Uterus (tissue), 4 donors: ENCODE measurements around the gene SCFD2. TPM values are rescaled to one million over a fixed set of nuclear protein-coding genes. Genes with fewer than 3 reads are reported as not detected.
"Not testable (repeated sequence)": the region's sequence is repeated elsewhere in the genome, so short reads cannot be mapped to it uniquely, and the experiment has no call there.

Experiments used
- DNase-seq, 2 donors: peaks; one replicate each; pipeline ENCODE4 v3.0.0-alpha.2; 2019 to 2020
- H3K27ac ChIP-seq, 2 donors: fragments of 200-600 bp; sonication (generic); 1 replicate in 1 of 2; 2 replicates in 1 of 2; pipeline ENCODE4 v1.5.1; 2016 to 2018
- H3K27me3 ChIP-seq, 2 donors: fragments of 200-600 bp; sonication (generic); one replicate each; pipeline ENCODE4 v1.5.1; 2018 to 2019; ENCODE audit warnings: control low read depth in 1 of 2
- H3K36me3 ChIP-seq, 2 donors: fragments of 200-600 bp; sonication (generic); one replicate each; pipeline ENCODE4 v1.5.1; 2019; ENCODE audit warnings: control low read depth in 1 of 2
- H3K4me1 ChIP-seq, 2 donors: fragments of 200-600 bp; sonication (generic); one replicate each; pipeline ENCODE4 v1.5.1; 2018 to 2019; ENCODE audit warnings: control low read depth in 1 of 2
- H3K4me3 ChIP-seq, 2 donors: fragments of 200-600 bp; sonication (generic); 1 replicate in 1 of 2; 2 replicates in 1 of 2; pipeline ENCODE4 v1.5.1; 2018 to 2019; ENCODE audit warnings: mild to moderate bottlenecking in 1 of 2
- H3K9me3 ChIP-seq, 2 donors: fragments of 200-600 bp; sonication (generic); one replicate each; pipeline ENCODE4 v1.5.1; 2019; ENCODE audit warnings: control low read depth in 1 of 2
- POLR2A ChIP-seq, 2 donors: fragments of 450-650 bp; IDR thresholded peaks; one replicate each; pipeline ENCODE4 v1.6.1; 2016; ENCODE audit warnings: antibody characterized with exemption in 2 of 2, mild to moderate bottlenecking in 1 of 2, moderate library complexity in 1 of 2
- intact Hi-C: fragments of 100-400 bp; cut with DNase I; formaldehyde crosslinking; loops from one replicate; pipeline ENCODE4 v1.15.1; 2023; ENCODE audit warnings: low total_unique reads
- total RNA-seq, 4 donors: library from RNA; depleted of rRNA in 3 of 4; stranded (reverse); fragments of >200 nt in 3 of 4; gene quantifications; one replicate each; pipeline versions ENCODE4 v1.1.0 to v1.2.4, GENCODE V29; 2014 to 2023
- TF ChIP-seq, protein P1 (sequence below), 4 experiments: fragments of 200-600 bp in 2 of 4; fragments of 450-650 bp in 2 of 4; sonication (generic) in 2 of 4; IDR thresholded peaks; one replicate each; pipeline ENCODE4 v1.5.1; 2016 to 2019; ENCODE audit warnings: antibody characterized with exemption in 4 of 4, mild to moderate bottlenecking in 2 of 4, moderate library complexity in 1 of 4
- donor health status: DM: yes; HTN: yes; CAD: no.

SCFD2 gene
- total RNA-seq, 4 donors from 2014 or later = 19.6 to 36.2 (median 24.5) TPM

DNA sequence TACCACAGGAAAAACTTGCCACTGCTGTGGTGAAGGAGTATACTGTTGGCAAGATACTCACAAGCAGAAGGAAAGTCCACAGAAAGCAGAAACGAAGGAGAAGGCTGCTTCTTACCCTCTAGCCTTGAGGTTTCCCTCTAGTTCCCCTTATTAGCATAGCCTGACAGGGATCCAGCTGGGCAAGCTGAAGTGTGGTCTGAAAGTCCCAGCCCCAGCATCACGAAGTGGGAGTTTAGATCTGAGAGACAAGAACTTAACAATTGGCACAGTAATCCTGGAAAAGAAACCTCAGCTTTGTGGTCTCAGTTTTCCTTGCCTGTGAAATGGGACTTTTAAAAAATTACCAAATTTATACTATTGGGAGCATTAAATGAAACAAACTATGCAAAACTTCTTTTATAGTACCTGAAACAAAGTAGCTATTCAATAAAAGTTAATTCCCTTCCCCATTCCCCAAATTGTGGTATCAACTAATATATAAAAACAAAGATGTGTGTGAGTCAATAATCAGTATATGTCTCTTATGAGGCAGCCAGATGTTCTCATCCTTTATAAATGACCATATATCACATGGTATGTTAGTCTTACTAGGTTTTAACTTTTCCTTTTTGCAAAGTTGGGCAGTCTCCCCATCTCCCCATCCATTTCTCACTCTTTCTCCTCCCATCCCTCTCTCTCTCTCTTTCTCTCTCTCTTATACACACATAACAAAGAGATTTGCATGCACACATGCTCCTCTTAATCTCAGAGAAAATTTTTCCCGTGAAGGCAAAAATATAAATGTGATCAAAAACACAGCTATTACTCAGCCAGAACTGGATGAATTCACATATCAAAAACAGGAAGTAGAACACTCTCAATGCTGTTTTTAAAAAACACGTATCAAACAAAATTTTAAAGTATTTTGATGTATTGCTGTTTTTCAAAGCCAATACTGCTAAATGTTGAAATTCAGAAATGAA lies 57.8 kb downstream of the SCFD2 start:
- TF ChIP-seq POLR2A (IDR thresholded peaks at IDR 0.05) = no peak
- TF ChIP-seq, protein P1, sequence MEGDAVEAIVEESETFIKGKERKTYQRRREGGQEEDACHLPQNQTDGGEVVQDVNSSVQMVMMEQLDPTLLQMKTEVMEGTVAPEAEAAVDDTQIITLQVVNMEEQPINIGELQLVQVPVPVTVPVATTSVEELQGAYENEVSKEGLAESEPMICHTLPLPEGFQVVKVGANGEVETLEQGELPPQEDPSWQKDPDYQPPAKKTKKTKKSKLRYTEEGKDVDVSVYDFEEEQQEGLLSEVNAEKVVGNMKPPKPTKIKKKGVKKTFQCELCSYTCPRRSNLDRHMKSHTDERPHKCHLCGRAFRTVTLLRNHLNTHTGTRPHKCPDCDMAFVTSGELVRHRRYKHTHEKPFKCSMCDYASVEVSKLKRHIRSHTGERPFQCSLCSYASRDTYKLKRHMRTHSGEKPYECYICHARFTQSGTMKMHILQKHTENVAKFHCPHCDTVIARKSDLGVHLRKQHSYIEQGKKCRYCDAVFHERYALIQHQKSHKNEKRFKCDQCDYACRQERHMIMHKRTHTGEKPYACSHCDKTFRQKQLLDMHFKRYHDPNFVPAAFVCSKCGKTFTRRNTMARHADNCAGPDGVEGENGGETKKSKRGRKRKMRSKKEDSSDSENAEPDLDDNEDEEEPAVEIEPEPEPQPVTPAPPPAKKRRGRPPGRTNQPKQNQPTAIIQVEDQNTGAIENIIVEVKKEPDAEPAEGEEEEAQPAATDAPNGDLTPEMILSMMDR (IDR thresholded peaks at IDR 0.05) = no peak
- intact Hi-C loops = no loop called here

DNA sequence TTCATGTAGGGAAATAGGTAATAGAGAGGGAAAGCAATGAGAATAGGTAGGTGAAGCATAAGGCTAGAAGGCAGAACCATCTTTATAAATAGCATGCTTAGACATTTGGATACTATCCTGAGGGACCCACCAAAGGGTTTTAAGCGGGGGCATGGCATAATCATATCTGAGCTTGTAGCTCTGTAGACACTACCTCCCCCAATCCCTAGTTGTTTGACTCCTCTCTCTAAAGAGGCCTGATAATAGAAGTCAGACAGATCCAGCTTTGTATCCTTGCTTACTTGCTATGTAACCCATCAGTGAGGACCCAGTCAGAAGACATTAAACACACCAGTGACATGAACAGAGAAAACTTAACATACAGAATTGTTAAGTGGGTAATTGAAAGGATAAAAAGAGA lies 58.7 kb downstream of the SCFD2 start:
- H3K36me3 ChIP-seq = no peaks in the 10 kb centered on the region
- H3K9me3 ChIP-seq = no peaks in the 10 kb centered on the region
- H3K4me3 ChIP-seq = no peak overlapping the region
- intact Hi-C loops = no loop called here
- H3K27me3 ChIP-seq = no peaks in the 10 kb centered on the region
- H3K4me1 ChIP-seq = no peaks in the 10 kb centered on the region
- H3K27ac ChIP-seq = no peak overlapping the region
- DNase-seq = no peak
- TF ChIP-seq, protein P1 (IDR thresholded peaks at IDR 0.05) = no peak
- no peak for TF ChIP-seq POLR2A (IDR thresholded peaks at IDR 0.05)

More for the DNA sequence above, 57.8 kb downstream of the SCFD2 start:
- Histone ChIP-seq H3K36me3 (no peaks in the 10 kb centered on the region), H3K27me3 (no peaks in the 10 kb centered on the region), H3K4me3 (no peak overlapping the region), H3K9me3 (no peaks in the 10 kb centered on the region), H3K4me1 (no peaks in the 10 kb centered on the region), H3K27ac (no peak overlapping the region)
- no peak for DNase-seq

DNA sequence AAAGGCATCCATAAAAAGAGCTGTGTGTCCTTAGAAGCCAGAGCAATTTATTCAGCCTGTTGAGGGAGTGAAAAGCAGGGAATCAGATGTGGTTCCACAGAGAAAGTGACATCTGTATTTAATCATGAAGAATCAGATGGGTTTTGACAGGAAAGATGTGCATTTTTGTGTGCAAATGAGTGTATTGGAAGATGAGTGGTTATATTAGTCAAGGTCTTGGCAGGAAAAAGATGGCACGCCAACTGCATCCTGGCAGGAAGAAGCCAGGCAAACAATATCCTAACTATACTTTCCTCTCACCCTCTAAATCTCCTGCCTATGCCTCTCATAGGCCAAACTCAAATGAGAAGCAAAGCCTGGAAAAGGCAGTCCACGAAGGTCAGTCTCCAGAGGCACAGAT lies 59.1 kb downstream of the SCFD2 start:
- intact Hi-C loops = no loop called here
- DNase-seq = no peak
- TF ChIP-seq, protein P1 (IDR thresholded peaks at IDR 0.05) = no peak
- TF ChIP-seq POLR2A (IDR thresholded peaks at IDR 0.05) = no peak
- H3K4me3 ChIP-seq = no peak overlapping the region
- no peaks in the 10 kb centered on the region for H3K27me3 ChIP-seq
- no peak overlapping the region for H3K27ac ChIP-seq
- H3K4me1 ChIP-seq = no peaks in the 10 kb centered on the region
- no peaks in the 10 kb centered on the region for H3K36me3 ChIP-seq
- H3K9me3 ChIP-seq = no peaks in the 10 kb centered on the region

DNA sequence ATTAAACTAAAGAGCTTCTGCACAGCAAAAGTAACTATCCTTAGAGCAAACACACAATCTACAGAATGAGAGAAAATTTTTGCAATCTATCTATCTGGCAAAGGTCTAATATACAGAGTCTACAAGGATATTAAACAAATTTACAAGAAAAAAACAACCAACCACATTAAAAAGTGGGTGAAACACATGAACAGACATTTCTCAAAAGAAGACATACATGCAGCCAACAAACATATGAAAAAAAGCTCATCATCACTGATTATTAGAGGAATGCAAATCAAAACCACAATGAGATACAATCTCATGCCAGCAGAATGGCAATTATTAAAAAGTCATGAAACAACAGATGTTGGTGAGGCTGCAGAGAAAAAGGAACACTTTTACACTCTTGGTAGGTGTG lies 73.7 kb downstream of the SCFD2 start:
- intact Hi-C loops, H3K36me3 ChIP-seq, H3K27ac ChIP-seq, DNase-seq, H3K4me1 ChIP-seq, H3K27me3 ChIP-seq, H3K4me3 ChIP-seq: not testable (repeated sequence)
- H3K9me3 ChIP-seq = peaks cover 0 to 35% of the 10 kb centered on the region in 2 donors

DNA sequence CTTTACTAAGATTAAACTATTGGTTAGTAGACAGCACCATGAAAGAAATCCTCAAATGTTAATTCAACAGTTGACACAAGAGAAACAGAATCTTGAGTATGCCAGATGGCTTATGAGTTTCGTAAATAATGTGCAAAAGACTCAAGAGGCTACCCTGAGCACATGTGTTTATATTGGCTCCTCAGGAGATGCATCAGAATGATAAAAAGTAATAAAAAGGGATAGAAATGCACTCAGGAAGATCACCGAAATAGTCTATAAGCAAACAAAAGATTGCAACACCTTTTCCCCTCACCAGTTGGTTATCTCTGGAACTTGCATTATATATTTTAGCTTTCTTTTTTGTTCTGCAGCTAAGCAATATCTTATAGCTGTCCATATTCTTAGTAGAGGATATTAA lies 84.4 kb downstream of the SCFD2 start:
- DNase-seq = no peak
- intact Hi-C loops = no loop called here
- Histone ChIP-seq H3K27me3 (no peaks in the 10 kb centered on the region), H3K9me3 (no peaks in the 10 kb centered on the region), H3K4me1 (no peaks in the 10 kb centered on the region), H3K27ac (no peak overlapping the region), H3K36me3 (no peaks in the 10 kb centered on the region), H3K4me3 (no peak overlapping the region)
- TF ChIP-seq, protein P1 (IDR thresholded peaks at IDR 0.05) = no peak
- TF ChIP-seq POLR2A (IDR thresholded peaks at IDR 0.05) = no peak
